Chondrocyte (in vitro differentiated cells): Measurements from ENCODE around the gene FADD. TPM values are rescaled to one million over a fixed set of nuclear protein-coding genes. Genes with fewer than 3 reads are reported as not detected.

ENCODE experiments used
- DNase-seq: peaks from one replicate; pipeline ENCODE4 v3.0.0; 2021; ENCODE audit warnings: mixed read lengths, low spot score
- H3K27ac Mint-ChIP-seq: one replicate; pipeline ENCODE4 v1.8.0; 2021; ENCODE audit warnings: mild to moderate bottlenecking, moderate library complexity, mixed read lengths; ENCODE audit not compliant: unreplicated experiment
- H3K27me3 Mint-ChIP-seq: 2 replicates; pipeline ENCODE4 v1.8.0; 2021; ENCODE audit warnings: low read depth, mixed read lengths
- H3K36me3 Mint-ChIP-seq: 2 replicates; pipeline ENCODE4 v1.8.0; 2021; ENCODE audit warnings: low read depth, mixed read lengths
- H3K4me1 Mint-ChIP-seq: 2 replicates; pipeline ENCODE4 v1.8.0; 2021; ENCODE audit warnings: low read depth, mild to moderate bottlenecking, mixed read lengths
- H3K4me3 Mint-ChIP-seq: one replicate; pipeline ENCODE4 v1.8.0; 2021; ENCODE audit warnings: mild to moderate bottlenecking, moderate library complexity, mixed read lengths; ENCODE audit not compliant: unreplicated experiment
- H3K9me3 Mint-ChIP-seq: 2 replicates; pipeline ENCODE4 v1.8.0; 2021; ENCODE audit warnings: low read depth, mixed read lengths
- total RNA-seq: library from RNA; stranded (reverse); gene quantifications from 3 replicates; pipeline ENCODE4 v1.2.1, GENCODE V29; 2021
- TF ChIP-seq, protein P1 (sequence below): fragments of 200-600 bp; sonication (generic); IDR thresholded peaks from 2 replicates; pipeline ENCODE4 v1.5.0; 2021; ENCODE audit warnings: antibody characterized with exemption, mild to moderate bottlenecking, moderate library complexity

FADD gene
- total RNA-seq, 1 donor from 2014 or later = 26.8 TPM

DNA sequence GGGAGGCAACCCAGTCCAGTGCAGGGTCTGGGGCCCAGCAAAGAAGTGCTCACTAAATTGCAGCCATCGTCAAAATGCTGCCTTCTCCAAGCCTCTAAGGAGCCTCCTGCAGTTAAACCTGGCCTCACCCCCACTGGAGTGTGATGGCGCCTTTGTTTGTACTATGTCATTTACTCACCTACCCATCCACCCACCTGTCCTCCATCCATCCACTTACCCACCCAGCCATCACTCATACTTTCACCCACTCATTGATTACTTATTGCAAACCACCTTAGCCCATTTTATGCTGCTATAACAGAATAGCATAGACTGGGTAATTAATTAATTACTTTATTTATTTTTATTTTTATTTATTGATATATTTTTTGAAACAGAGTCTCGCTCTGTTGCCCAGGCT, 38.6 kb downstream of the FADD start:
- H3K4me1 Mint-ChIP-seq = peaks cover 34% of the 10 kb centered on the region
- peaks cover 3% of the 10 kb centered on the region for H3K9me3 Mint-ChIP-seq
- no peak overlapping the region for H3K27ac Mint-ChIP-seq
- TF ChIP-seq, protein P1, sequence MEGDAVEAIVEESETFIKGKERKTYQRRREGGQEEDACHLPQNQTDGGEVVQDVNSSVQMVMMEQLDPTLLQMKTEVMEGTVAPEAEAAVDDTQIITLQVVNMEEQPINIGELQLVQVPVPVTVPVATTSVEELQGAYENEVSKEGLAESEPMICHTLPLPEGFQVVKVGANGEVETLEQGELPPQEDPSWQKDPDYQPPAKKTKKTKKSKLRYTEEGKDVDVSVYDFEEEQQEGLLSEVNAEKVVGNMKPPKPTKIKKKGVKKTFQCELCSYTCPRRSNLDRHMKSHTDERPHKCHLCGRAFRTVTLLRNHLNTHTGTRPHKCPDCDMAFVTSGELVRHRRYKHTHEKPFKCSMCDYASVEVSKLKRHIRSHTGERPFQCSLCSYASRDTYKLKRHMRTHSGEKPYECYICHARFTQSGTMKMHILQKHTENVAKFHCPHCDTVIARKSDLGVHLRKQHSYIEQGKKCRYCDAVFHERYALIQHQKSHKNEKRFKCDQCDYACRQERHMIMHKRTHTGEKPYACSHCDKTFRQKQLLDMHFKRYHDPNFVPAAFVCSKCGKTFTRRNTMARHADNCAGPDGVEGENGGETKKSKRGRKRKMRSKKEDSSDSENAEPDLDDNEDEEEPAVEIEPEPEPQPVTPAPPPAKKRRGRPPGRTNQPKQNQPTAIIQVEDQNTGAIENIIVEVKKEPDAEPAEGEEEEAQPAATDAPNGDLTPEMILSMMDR = no peak
- H3K36me3 Mint-ChIP-seq = peaks cover 2% of the 10 kb centered on the region
- no peak overlapping the region for H3K4me3 Mint-ChIP-seq
- no peaks in the 10 kb centered on the region for H3K27me3 Mint-ChIP-seq
- DNase-seq = no peak

DNA sequence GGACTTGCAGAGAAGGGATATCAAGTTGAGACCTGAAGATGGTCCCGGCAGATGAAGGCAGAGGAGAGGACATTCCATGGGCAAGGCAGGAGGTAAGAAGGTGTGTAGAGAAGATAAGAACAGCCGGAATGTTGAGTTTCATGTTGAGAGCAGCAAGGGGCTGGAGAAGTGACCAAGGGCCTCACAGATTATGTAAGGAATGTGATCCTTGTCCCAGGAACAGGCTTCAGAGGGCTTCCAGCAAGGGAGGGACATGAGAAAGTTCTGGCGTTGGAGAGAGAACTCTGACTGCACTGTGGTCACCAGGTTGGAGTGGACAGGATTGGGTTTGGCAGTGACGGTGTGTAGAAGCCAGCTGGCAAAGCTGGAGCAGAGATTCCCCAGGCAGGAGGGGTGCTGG, 39.8 kb downstream of the FADD start:
- Mint-ChIP-seq H3K27me3 (no peaks in the 10 kb centered on the region), H3K36me3 (peaks cover 2% of the 10 kb centered on the region), H3K27ac (peak overlapping the region; percentile 60), H3K9me3 (peaks cover 3% of the 10 kb centered on the region), H3K4me1 (peaks cover 45% of the 10 kb centered on the region), H3K4me3 (no peak overlapping the region)
- TF ChIP-seq, protein P1 = no peak
- DNase-seq = no peak

DNA sequence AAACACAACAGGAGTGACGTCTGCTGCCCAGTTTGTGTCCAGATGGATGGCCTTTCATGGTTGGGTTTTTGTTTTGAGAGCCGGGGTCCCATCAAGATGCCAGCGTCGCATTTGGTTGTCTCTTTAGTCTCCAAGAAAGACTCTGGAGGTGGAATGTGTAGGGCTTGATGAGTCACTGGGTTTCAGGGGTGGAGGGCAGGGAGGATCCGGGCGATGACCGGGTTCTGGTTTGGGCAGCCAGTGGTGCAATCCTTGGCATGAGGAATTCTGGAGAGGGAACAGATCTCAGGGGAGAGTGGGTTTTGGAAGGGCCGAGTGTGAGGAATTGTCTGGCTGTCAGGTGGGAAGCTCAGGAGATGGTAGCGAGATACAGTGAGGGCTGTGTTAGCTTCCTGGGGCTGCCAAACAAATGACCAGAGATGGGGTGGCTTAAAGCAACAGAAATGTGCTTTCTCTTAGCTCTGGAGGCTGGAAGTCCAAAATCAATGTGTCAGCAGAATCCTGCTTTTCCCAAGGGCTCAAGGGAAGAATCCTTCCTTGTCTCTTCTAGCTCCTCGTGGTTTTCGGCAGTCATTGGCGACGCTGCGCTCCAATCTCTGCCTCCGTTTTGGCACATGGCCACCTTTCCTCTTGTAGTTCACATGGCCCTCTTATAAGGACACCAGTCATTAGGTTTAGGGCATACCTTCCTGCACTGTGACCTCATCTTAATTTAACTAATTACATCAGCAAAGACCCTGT, 41.0 kb downstream of the FADD start:
- DNase-seq = no peak
- TF ChIP-seq, protein P1 = no peak
- no peaks in the 10 kb centered on the region for H3K27me3 Mint-ChIP-seq
- peaks cover 47% of the 10 kb centered on the region for H3K4me1 Mint-ChIP-seq
- no peak overlapping the region for H3K4me3 Mint-ChIP-seq
- H3K27ac Mint-ChIP-seq = peak overlapping the region; percentile 90
- peaks cover 2% of the 10 kb centered on the region for H3K36me3 Mint-ChIP-seq
- peaks cover 3% of the 10 kb centered on the region for H3K9me3 Mint-ChIP-seq

DNA sequence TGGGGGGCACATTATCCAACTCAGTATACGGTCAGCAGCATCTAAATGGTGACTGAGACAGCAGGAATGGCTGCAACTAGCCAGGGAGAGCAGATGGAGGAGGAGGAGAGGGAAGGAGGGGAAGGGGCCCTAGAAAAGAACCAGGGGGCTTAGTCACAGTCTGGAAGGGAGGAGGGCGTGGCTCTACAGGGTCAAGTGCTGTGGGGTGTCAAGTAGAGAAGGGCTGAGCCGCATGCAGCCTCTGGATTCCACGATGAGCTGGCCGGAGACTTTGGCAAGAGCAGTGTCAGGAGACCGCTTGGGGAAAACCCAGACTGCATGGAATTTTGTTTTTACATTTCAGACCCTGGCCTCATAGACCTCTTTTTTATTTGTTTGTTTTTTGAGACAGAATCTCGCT, 41.6 kb downstream of the FADD start:
- no peak overlapping the region for H3K4me3 Mint-ChIP-seq

DNA sequence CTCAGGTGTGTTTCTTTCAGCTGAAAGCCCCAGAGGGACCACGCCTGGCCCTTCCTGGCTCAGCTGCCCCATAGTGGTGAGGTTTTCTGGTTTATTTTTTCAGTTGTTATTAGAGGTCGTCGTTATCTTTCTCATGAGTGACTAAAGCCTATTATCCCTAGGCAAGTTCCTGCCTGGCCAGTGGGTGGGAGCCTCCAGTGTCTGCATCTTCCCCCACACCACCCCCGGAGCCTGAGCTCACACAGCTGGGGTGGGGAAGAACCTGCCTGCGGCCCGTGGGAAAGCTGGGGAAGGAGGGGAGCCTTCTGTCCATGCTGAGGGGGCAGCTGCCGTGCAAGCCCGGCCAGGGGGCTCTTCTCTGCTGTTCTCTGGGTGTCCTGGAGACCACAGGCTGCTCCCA, 43.1 kb downstream of the FADD start:
- TF ChIP-seq, protein P1 = no peak
- Mint-ChIP-seq H3K27me3 (no peaks in the 10 kb centered on the region), H3K4me1 (peaks cover 53% of the 10 kb centered on the region), H3K4me3 (no peak overlapping the region), H3K36me3 (peaks cover 2% of the 10 kb centered on the region), H3K9me3 (peaks cover 3% of the 10 kb centered on the region), H3K27ac (peak overlapping the region; percentile 59)
- DNase-seq = no peak

More for the DNA sequence above, 41.6 kb downstream of the FADD start:
- Mint-ChIP-seq H3K4me1 (peaks cover 47% of the 10 kb centered on the region), H3K27ac (peak overlapping the region; percentile 90), H3K27me3 (no peaks in the 10 kb centered on the region), H3K9me3 (peaks cover 3% of the 10 kb centered on the region), H3K36me3 (peaks cover 2% of the 10 kb centered on the region)
- no peak for DNase-seq
- TF ChIP-seq, protein P1 = no peak
